ENCODE measurements around the gene FOXD2.

The FOXD2 gene

DNA sequence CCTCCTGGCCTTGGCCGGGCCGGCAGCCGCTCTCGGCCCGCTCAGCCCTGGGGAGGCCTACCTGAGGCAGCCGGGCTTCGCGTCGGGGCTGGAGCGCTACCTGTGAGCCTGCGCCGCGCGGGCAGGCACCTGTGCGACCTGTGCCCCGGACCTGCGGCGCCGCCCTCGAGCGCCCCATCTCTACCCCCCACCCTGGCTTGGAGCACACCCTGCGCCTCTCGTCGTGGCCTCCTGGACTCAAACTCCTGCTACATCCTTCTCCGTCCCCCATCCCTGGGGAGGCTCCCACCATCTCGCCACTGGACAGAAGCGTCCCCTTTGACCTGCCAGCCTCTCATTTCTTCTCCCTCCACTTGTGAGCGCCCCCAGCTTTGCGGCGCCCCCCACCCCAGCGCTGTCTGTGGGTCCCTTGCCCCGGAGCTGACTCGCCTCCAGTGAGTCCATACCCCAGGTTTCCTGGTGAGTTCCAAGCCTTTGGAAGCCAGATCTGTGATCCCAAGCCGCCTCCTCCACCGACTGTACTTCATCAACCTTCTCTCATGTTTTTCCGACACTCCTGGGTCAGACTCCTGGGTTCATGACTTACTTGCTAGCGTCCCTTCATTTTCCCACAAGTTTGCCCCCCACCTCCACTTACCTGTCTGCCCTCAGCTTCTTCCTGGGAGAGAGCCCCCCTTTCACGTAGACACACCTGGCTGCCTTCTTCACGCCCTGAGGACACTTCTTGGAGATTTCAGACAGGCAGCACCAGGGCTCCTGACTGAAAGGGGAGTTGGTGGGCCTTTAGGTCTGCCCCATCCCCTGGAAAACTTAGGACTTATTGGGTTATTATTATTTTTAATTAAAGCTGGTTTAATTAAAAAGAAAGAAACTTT is 20.4 kb upstream of the FOXD2 start:
- DNase-seq (ENCODE audit: low spot score), result no peak

DNA sequence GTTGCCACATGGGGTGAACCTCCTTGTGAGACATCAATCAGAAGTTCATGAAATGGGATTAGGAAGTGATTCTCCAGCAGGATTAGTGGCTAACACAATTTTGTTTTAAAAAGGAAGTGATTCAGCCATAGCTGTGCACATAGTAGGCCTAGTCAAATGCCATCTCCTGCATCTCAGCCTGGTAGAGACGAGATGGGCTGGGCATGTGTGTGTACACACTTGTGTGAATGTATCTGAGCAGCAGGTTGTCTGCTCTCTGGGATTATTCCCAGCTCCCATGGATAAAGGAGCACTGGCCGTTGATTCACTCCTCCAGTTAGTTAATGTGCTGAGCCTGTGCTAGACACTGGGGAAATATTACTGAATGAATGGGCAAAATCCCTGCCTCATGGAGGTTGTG is 19.7 kb upstream of the FOXD2 start:
- no peak for DNase-seq (ENCODE audit: low spot score)

DNA sequence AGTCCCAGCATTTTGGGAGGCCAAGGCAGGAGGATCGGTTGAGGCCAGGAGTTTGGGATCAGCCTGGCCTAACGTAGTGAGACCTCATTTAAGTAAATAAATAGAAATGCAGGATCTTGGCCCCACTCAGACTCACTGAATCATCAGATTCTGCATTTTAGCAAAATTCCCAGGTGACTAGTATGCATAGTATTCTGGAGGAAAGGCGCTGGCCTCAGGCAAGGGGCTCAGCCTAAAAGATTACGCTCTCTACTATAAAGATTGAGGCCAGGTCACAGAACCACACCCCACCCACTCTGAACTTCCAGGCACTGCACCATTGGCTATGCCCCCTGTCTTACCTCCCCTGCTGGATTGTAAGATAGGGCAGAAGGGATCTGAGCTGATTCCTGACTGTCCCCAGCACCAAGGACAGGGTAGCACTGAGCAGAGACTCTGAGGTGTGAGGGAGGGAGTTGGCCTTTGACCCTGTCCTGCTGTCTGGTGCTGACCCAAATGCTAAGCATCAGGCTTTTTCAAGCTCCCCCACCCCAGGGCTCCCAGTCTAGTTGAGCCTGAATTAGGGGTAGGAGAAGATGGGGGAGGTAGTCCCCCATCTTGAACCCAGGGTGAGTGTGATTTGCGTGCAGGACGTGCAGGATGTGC is 19.0 kb upstream of the FOXD2 start:
- DNase-seq (ENCODE audit: low spot score), result no peak

DNA sequence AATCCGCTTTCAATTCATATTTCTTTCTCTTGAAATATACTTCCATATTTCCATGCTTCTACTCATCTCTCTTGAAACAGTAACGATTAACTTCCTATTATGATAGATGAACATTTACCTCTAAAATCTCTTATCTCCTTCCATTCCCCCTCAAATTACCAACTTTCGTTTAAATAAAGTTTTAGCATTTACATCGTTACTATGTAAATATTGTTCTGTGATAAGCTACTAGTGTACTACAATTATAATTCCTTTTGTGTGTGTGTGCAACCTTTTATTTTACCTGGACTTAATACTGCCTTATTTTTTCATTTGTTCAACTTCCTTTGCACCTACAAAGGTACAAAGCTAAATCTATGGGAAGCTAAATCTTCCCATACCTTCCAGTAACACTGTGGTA is 17.3 kb upstream of the FOXD2 start:
- DNase-seq (ENCODE audit: low spot score), result no peak

DNA sequence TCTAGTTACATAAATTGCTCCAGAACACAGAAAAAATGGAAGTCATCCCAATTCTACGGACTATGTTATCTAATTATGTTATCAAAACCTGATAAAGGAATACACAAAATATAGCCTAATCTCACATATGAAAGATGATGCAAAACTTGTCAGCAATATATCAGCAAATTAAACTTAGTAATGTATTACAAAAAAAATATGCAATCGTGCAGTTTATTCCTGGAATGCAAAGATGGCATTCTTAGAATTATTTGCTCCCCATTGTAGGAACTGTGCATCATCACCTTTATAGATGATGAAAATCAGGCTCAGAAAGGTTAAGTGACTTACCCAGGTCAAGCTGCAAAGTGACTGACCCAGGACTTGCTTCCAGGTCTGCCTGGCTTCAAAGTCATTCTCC is 14.0 kb upstream of the FOXD2 start:
- no peak for DNase-seq (ENCODE audit: low spot score)

DNA sequence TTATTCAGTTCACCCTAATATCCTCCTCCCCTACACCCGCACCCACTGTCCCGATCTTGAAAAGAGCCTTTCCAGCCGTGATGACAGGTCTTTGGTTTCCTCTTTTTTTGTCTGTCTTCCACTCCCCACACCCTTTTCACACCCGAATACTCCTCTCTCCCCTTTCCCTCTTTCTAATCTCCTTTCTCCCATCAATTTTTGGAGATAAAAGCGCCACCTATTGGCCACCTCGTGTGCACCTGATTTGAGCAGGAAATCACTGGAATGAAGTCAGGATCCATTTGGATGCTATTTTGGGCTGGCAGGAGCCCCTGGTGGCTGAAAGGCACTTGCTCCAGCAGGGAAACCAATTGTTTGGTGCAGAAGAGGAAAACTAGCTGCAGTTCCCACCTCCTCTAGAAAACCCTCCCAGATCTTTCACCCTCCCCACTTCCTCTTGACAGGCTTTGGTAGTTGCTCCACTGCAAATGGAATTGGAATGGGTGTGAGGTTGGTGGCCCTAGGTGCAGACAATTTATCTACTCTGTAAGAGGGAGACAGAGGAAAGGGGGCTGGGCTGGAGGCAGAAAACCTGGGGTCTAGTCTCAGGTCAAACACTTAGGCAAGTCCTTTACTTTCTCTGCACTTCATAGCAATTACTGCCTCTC is 13.4 kb upstream of the FOXD2 start:
- peak; percentile 66 for DNase-seq (ENCODE audit: low spot score)

DNA sequence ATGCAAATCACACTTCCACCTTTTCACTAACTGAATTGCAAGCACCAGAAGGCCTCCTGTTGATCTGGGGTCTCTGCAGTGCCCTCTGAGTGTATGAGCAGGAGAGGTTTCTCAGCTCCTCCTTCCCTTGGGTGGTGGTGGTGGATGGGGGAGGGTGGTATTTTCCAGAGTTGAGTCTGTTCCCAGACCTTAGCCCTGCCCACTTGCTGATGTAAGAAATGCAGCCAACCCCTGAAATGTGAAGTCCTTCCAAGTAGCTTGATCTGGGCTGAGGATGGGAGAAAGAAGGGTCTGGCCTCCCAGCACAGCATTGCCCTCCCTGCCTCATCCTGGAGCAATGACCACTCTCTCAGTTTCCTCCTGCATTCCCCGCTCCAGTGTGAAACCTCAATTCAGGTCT is 6.3 kb upstream of the FOXD2 start:
- DNase-seq (ENCODE audit: low spot score), result peak; percentile 29

DNA sequence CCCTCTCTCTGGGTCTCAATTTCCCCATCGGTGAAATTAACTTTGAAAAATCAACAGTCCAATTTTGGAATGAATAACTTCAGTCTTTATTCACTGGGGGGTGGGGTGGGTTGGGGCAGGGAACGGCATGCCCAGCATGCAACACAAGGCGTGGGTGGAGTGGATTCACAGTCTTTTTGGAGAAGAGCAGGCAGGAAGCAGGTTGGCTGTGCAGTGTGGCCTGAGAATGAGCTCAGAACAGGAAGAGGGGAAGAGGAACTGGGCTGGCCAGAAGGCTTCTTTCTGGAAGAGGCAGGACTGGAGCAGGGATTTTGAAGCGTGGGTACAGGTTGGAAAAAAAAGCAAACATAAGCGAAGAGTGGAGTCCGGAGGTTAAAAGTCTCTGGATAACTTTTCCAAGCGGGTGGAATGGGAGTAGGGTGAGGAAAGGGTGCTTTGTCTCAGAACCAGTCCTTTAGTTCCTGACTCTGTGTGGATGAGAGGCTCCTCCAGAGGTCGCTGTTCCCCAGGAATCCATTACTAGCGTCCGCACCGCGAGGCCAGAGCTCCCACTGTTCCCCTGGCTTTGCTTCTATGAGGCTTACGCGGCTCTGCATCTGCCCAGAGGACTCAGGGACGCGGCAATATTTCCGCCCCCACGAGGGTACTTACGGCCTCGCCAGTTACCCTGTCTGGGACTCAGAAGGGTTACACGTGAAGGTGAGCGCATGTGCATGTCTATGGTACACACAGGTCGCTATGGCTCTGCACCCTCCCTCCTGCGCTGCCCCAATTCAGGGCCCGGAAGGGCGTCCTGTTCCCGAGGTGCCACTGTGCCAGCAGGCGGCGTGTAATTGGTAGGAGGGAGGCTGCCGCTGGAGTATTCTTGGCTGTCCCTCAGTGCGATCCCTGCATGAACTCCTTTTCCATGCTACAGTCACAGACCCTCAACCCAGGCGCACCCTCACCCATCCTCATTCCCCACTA is 5.5 kb upstream of the FOXD2 start:
- DNase-seq (ENCODE audit: low spot score), result peak; percentile 72

DNA sequence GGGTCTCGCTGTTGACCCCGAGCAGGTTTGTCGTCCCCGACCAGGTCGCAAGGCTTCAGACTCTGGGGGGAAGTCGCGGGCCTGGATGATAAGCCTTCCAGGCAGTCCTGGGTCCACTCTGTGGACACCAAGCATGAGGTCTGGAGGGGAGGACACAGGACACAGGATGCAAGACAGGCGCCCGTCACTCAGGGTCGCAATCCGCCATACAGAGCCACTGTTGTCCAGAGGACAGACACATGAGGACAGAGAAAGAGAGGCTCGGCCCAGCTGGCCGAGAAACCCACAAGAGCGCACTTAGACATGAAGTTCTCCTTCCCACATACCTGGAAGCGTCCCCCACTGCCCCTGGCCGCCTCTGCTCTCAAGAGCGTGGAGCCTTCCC is 4.8 kb upstream of the FOXD2 start:
- no peak for DNase-seq (ENCODE audit: low spot score)

DNA sequence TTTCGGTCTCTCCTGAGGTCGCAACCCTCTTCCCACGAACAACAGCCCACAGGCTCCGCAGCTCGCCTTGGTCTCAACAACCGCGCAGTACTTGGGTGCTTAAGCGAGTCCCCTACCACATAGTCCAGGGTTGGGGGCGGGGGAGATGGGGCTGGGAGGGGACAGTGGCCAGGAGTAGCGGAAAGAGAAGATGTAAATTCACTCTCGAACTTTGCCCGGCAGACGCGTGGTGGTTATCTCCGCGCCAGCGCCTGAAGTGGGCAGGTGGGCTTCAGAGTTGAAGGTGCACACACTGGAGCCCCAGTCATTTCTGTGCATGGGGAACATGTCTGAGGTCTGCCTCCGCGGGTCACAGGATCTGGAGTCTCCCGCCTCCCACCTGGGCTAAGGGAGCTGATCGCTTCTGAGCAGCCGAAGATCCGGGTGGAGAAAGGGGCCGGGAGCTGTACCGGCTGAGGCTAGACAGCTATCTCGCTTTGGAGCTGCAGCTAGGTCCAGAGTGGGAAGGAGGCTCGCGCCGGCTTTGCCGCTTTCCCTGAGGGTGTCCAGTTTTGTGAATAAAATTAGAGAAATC is 4.3 kb upstream of the FOXD2 start:
- DNase-seq (ENCODE audit: low spot score), result no peak

DNA sequence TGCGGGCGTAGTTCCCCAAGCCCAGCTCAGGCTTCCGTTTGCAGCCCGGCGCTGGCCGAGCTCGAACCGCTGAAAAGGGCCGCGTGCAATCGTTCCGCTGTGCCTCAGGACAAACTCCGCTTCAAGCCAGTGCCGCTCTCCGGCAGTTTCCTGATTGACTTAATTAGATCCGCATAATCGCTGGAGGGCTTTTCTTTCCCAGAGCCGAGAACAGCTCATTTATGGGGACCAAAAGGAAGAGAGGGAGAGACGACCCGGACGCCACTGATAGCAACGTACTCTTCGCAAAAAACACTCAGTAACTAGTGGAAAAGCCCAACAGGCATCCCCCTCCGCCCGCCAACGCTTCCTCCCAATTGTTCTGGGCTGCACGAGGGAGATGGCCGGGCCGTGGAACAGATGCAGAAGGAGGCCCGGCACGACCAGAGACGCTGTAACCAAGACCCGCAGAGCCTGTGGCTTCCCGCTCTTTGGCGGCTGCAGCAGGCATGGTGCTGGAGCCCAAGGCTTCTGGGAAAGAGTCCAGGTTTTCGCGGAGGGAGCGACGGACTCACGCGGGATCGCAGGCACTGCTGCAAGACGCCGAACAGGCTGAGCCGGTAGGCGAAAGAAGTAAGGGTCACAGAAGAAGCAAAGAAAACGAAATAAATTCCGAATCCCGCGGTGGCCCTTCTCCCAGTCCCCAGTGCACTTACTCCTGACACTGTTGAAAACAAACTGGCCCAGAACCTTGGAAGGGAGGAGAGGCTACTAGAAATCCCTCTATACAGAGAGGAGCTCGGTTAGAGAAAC is 3.6 kb upstream of the FOXD2 start:
- DNase-seq (ENCODE audit: low spot score), result no peak

DNA sequence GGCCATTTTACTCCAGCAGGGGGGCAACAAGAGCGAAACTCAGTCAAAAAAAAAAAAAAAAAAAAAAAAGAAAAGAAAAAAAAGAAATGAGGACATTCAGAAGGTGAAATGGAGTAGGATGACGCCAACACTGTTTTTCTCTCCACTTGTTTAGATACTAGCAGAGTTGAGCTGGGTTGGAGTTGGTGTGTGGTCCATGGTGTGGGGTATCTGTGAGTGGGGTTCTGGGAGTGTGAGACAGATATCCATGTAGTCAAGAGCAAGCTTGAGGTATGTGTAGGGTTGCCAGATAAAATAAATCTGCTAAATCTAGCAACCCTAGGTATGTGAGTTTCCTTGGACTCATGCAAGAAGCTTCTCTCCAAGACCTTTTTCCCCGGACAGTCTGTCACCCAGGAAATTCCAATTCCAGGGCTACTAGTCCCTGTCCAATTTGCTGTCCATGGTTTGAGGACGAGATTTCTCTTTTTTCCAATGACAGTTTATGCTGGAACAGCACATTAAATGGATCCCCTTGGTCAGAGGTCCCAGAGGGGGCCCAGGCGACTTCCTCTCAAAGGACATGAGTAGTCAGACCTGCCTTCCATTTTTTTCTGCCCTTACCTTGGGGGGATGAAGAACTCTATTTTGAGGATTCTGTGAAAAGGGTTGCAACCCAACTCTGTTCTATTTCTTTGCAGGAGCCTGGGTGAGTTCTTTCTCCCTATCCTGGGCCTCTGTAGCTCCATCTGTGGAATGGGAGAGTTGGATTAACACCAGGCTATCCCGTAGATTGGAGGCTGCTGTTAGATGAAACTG is 2.1 kb upstream of the FOXD2 start:
- no peak for DNase-seq (ENCODE audit: low spot score)

DNA sequence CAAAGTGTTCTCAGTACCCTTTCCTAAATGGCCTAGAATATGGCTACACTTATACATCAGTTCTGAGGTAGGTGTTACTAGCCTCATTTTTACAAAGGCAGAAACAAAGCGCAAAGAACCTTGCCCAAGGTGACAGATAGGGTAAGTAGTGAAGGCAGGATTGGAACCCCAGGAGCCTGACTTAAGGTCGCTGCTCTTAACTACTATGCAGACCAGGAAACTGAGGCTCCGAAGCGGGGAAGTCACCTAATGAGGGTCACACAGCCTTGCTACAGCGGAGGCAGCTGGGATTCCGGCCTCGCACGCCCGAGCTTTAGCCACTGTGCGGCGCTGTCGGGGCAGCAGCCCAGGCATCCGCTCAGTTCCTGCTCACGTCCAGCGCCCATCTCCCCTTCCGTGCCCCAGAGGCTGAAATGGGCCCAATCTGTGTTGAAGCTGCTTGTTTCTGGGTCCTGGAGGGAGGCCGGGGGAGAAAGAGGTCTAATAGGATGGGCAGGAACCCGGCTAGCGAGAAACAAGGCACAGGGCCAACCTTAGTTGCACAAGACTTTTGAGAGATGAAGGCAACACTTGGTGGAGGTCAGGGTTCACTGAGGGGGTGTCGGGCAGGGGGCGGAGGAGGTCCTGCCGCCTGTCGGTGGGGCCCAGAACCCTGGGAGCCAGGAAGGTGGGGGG is 1.4 kb upstream of the FOXD2 start:
- DNase-seq (ENCODE audit: low spot score), result peak; percentile 76

DNA sequence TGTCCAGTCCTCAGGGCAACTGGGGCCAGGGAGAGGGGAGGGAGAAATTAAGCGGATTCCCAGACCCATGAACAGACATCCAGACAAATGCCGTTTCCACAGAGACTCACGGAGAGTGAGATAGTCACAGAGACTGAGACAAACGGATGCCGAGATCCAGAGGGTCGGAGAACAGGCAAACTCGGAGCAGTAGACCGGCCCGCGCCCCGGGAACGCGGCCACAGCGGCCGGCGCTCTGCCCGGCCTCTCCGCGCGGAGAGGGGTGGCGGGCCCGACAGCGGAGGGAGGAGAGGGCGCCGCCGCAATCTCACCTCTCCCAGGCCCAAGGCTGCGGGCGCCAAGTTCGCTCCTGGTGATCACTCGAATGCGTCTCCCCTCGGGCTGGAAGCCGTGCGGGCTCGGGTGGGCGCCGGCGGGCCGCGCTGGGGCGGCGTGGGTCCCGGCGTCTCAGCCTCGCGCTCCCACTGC is 831 bp upstream of the FOXD2 start:
- peak; percentile 38 for DNase-seq (ENCODE audit: low spot score)

DNA sequence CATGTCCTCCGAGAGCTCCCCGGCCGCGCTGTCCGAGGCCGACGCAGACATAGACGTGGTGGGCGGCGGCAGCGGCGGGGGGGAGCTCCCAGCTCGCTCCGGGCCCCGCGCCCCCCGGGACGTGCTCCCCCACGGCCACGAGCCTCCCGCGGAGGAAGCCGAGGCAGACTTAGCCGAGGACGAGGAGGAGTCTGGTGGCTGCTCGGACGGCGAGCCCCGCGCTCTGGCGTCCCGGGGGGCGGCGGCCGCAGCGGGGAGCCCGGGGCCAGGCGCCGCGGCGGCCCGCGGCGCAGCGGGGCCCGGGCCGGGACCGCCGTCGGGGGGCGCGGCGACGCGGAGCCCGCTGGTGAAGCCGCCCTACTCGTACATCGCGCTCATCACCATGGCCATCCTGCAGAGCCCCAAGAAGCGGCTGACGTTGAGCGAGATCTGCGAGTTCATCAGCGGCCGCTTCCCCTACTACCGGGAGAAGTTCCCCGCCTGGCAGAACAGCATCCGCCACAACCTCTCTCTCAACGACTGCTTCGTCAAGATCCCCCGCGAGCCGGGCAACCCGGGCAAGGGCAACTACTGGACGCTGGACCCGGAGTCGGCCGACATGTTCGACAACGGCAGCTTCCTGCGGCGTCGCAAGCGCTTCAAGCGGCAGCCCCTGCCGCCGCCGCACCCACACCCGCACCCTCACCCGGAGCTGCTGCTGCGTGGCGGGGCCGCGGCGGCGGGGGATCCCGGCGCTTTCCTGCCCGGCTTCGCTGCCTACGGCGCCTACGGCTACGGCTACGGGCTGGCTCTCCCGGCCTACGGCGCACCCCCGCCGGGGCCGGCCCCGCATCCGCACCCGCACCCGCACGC is 547 bp downstream of the FOXD2 start:
- DNase-seq (ENCODE audit: low spot score), result no peak

DNA sequence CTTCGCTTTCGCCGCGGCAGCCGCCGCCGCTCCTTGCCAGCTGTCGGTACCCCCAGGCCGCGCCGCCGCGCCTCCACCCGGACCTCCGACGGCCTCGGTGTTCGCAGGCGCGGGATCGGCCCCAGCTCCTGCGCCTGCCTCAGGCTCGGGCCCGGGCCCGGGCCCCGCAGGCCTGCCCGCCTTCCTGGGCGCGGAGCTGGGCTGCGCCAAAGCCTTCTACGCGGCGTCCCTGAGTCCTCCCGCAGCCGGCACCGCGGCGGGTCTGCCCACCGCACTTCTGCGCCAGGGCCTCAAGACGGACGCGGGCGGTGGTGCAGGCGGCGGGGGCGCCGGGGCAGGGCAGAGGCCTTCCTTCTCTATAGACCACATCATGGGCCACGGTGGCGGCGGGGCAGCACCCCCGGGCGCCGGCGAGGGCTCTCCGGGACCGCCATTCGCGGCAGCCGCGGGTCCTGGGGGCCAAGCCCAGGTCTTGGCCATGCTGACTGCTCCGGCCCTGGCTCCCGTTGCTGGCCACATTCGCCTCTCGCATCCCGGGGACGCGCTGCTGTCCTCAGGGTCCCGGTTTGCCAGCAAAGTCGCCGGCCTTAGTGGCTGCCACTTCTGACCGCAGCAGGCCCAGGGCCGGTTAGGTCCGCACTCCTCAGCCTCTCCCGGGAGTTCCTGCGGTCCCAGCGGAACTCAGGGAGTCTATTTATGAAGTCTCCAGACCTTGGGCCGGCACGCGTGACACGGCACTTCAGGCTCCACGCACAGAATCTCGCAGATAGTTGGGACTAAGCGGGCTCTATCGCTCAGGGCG is 1.4 kb downstream of the FOXD2 start:
- DNase-seq (ENCODE audit: low spot score), result no peak

DNA sequence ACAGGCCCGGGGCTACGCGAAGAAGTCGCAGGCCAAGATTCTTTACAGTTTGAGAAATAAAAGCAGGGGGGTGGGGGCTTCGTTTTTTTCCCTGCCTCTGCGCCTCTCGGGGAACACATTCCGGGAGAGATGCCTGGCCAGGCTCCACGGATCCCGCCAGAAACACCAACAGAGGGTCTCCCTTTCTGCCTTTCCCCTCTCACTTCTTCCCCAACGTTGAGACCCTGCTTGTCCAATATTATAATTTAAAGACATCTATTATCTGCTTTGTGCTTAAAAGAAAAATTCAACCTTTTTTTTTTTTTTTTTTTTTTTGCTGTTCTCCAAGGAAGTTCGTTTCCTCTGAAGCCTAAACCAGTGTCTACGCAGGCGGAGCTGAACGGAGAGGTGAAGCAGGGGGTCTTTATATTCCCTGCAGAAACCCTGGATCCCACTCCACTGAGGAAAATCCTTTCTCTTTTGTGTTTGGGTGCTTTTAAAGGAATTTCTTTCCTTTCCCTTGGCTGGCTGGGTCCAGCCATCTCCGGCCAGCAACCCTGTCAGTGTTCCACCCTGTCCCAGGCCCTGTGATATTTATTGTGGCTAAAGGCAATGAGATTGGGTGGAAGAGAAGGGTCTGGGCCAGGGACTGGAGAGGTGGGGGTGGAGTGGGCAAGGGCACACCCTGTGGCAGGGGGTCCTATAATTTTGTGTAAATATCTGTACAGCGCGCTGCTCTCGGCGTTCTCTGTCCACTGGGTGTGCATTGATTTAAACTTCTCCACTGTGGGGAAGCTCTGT is 2.2 kb downstream of the FOXD2 start:
- DNase-seq (ENCODE audit: low spot score), result no peak

All from kidney tubule cell (primary cell).